GM18508 (cell line): ENCODE measurements around the gene SDC4.

Experiments
- ATAC-seq: cut with Tn5 transposase; IDR thresholded peaks from one replicate; pipeline ENCODE4 v1.9.1; 2021; ENCODE audit warnings: moderate number of reproducible peaks; ENCODE audit not compliant: insufficient read depth, unreplicated experiment

The SDC4 gene

GRCh38 chr20:45347936-45348778, at the start of gene SDC4:
TSS of gene SDC4 (minus strand) at chr20:45348424. CDS start at chr20:45348384, 40 bp downstream.
- no peak for ATAC-seq

GRCh38 chr20:45395114-45395415, 46.8 kb upstream of the SDC4 start:
- no peak for ATAC-seq

- ATAC-seq: no peak
These were observed 46.2 kb upstream of the SDC4 start for GRCh38 chr20:45394221-45395113.

- no peak for ATAC-seq
These were observed 44.5 kb upstream of the SDC4 start for GRCh38 chr20:45392733-45393132.

GRCh38 chr20:45391559-45391958, 43.3 kb upstream of the SDC4 start:
- no peak for ATAC-seq

GRCh38 chr20:45390931-45391330, 42.7 kb upstream of the SDC4 start:
- ATAC-seq: no peak

- ATAC-seq: no peak
These were observed 39.0 kb upstream of the SDC4 start for GRCh38 chr20:45387274-45387673.

GRCh38 chr20:45378191-45378590, 30.0 kb upstream of the SDC4 start, which contains the start of gene TP53TG5:
TSS of gene TP53TG5 (minus strand) at chr20:45378325. CDS start at chr20:45378236, 89 bp downstream.
- ATAC-seq: no peak

- ATAC-seq: no peak
These were observed 29.0 kb upstream of the SDC4 start for GRCh38 chr20:45377269-45377668.

GRCh38 chr20:45374966-45375365, 26.7 kb upstream of the SDC4 start:
- no peak for ATAC-seq

- no peak for ATAC-seq
These were observed 25.9 kb upstream of the SDC4 start for GRCh38 chr20:45374101-45374467.

GRCh38 chr20:45373353-45374100, 25.3 kb upstream of the SDC4 start:
- no peak for ATAC-seq

- no peak for ATAC-seq
These were observed 24.6 kb upstream of the SDC4 start for GRCh38 chr20:45372646-45373352.

- ATAC-seq: no peak
These were observed 24.0 kb upstream of the SDC4 start for GRCh38 chr20:45372241-45372640.

- ATAC-seq: no peak
These were observed 22.4 kb upstream of the SDC4 start for GRCh38 chr20:45370571-45371160.

GRCh38 chr20:45368221-45368980, 20.2 kb upstream of the SDC4 start:
- ATAC-seq: peak; percentile 78

GRCh38 chr20:45367126-45367525, 18.9 kb upstream of the SDC4 start:
- no peak for ATAC-seq

- no peak for ATAC-seq
These were observed 18.4 kb upstream of the SDC4 start for GRCh38 chr20:45366631-45367030.

- ATAC-seq: no peak
These were observed 18.0 kb upstream of the SDC4 start for GRCh38 chr20:45366192-45366591.
